Endodermal cell (in vitro differentiated cells): Measurements from ENCODE around the gene ELP4. TPM values are rescaled to one million over a fixed set of nuclear protein-coding genes. Genes with fewer than 3 reads are reported as not detected.

Source experiments
- DNase-seq: peaks from one replicate; pipeline ENCODE4 v3.0.0-alpha.2; 2017
- H3K27ac ChIP-seq: 2 replicates; pipeline ENCODE4 v1.5.1; 2013; ENCODE audit warnings: mild to moderate bottlenecking, low read depth, low read length, moderate library complexity
- H3K27me3 ChIP-seq: 2 replicates; pipeline ENCODE4 v1.6.1; 2013; ENCODE audit warnings: mild to moderate bottlenecking, low read length, moderate library complexity; ENCODE audit not compliant: insufficient read depth, control insufficient read depth, poor library complexity, severe bottlenecking
- H3K36me3 ChIP-seq: 2 replicates; pipeline ENCODE4 v1.7.0; 2013; ENCODE audit warnings: mild to moderate bottlenecking, low read length, moderate library complexity; ENCODE audit not compliant: control insufficient read depth, insufficient read depth
- H3K4me1 ChIP-seq: one replicate; pipeline ENCODE4 v1.7.0; 2013; ENCODE audit warnings: low read length; ENCODE audit not compliant: control insufficient read depth, insufficient read depth
- H3K4me3 ChIP-seq: 2 replicates; pipeline ENCODE4 v1.5.1; 2013; ENCODE audit warnings: mild to moderate bottlenecking, low read length, moderate library complexity
- H3K9ac ChIP-seq: 2 replicates; pipeline ENCODE4 v1.6.1; 2013; ENCODE audit warnings: mild to moderate bottlenecking, low read length, moderate library complexity; ENCODE audit not compliant: poor library complexity, severe bottlenecking; ENCODE audit errors: extremely low read depth
- H3K9me3 ChIP-seq: 2 replicates; pipeline ENCODE4 v1.6.1; 2013; ENCODE audit warnings: mild to moderate bottlenecking, low read length, moderate library complexity; ENCODE audit not compliant: control insufficient read depth
- H3K27ac Mint-ChIP-seq: 2 replicates; pipeline ENCODE4 v1.8.0; 2020; ENCODE audit warnings: mixed read lengths
- H3K27me3 Mint-ChIP-seq: 2 replicates; pipeline ENCODE4 v1.8.0; 2021; ENCODE audit warnings: mild to moderate bottlenecking, mixed read lengths; ENCODE audit not compliant: insufficient read depth
- H3K36me3 Mint-ChIP-seq: 2 replicates; pipeline ENCODE4 v1.8.0; 2020; ENCODE audit warnings: low read depth, mixed read lengths
- H3K4me1 Mint-ChIP-seq: 2 replicates; pipeline ENCODE4 v1.8.0; 2020; ENCODE audit warnings: mixed read lengths
- H3K4me3 Mint-ChIP-seq: 2 replicates; pipeline ENCODE4 v1.8.0; 2020; ENCODE audit warnings: mild to moderate bottlenecking, moderate library complexity, mixed read lengths
- H3K9me3 Mint-ChIP-seq: 2 replicates; pipeline ENCODE4 v1.8.0; 2020; ENCODE audit warnings: mild to moderate bottlenecking, mixed read lengths
- CTCF ChIP-seq: fragments of 200-600 bp; sonication (generic); conservative IDR thresholded peaks from 2 replicates; pipeline ENCODE4 v1.5.0; 2021; ENCODE audit warnings: antibody characterized with exemption, mild to moderate bottlenecking
- WGBS, 2 experiments: methylation state at CpG; one replicate each; pipeline versions ENCODE4 v1.1.5 to v1.1.7; 2013; ENCODE audit warnings: missing lambda C conversion rate in 2 of 2, mixed read lengths in 1 of 2; ENCODE audit not compliant: insufficient coverage in 1 of 2, insufficient read length in 1 of 2; 5-methylcytosine and 5-hydroxymethylcytosine counted together
- total RNA-seq, 2 donors: library from RNA; stranded (reverse); fragmentation: NEBNext Ultra II Directional in 1 of 2; extraction: Animal tissue kit (Norgen Biotek cat#: 25700) in 1 of 2; gene quantifications; 2 replicates in 1 of 2; 3 replicates in 1 of 2; pipeline ENCODE4 v1.2.1, GENCODE V29; 2021

ELP4 gene
- total RNA-seq, 2 donors from 2014 or later, result 19.1 to 25.2 TPM

GRCh38 chr11:31816468-31817053 lies 307.0 kb downstream of the ELP4 start:
- no peaks in the 10 kb centered on the region for H3K9me3 ChIP-seq
- DNase-seq, result peak; percentile 80
- peaks cover 3% of the 10 kb centered on the region for H3K4me1 ChIP-seq
- TF ChIP-seq CTCF, result no peak
- no peaks in the 10 kb centered on the region for H3K36me3 ChIP-seq
- Mint-ChIP-seq H3K4me3 (peak overlapping the region; percentile 60), H3K4me1 (peaks cover 42% of the 10 kb centered on the region), H3K9me3 (no peaks in the 10 kb centered on the region), H3K36me3 (no peaks in the 10 kb centered on the region), H3K27ac (no peak overlapping the region), H3K27me3 (peaks cover 98% of the 10 kb centered on the region)
- H3K27me3 ChIP-seq, result peaks cover 97% of the 10 kb centered on the region
- 1 to 4% methylated on average over 9 to 40 of the region's 40 CpGs for WGBS, 2 experiments
- no peak overlapping the region for H3K27ac ChIP-seq
- no peak overlapping the region for H3K9ac ChIP-seq
- peak overlapping the region; percentile 77 for H3K4me3 ChIP-seq

- Histone ChIP-seq H3K9ac (no peak overlapping the region), H3K9me3 (no peaks in the 10 kb centered on the region), H3K4me3 (peak overlapping the region; percentile 77), H3K27ac (no peak overlapping the region), H3K4me1 (peaks cover 3% of the 10 kb centered on the region), H3K36me3 (no peaks in the 10 kb centered on the region), H3K27me3 (peaks cover 99% of the 10 kb centered on the region)
- Mint-ChIP-seq H3K27ac (no peak overlapping the region), H3K4me3 (peak overlapping the region; percentile 60), H3K4me1 (peaks cover 46% of the 10 kb centered on the region), H3K36me3 (no peaks in the 10 kb centered on the region), H3K9me3 (no peaks in the 10 kb centered on the region), H3K27me3 (peaks cover 98% of the 10 kb centered on the region)
- WGBS, 2 experiments, result 0 to 1% methylated on average over 30 to 48 of the region's 48 CpGs
- DNase-seq, result peak; percentile 72
- no peak for TF ChIP-seq CTCF
These were observed 307.6 kb downstream of the ELP4 start for GRCh38 chr11:31817054-31817620.

- Histone ChIP-seq H3K4me3 (peak overlapping the region; percentile 77), H3K27me3 (peaks cover 99% of the 10 kb centered on the region), H3K9me3 (no peaks in the 10 kb centered on the region), H3K9ac (no peak overlapping the region), H3K27ac (no peak overlapping the region), H3K36me3 (no peaks in the 10 kb centered on the region), H3K4me1 (peaks cover 3% of the 10 kb centered on the region)
- Mint-ChIP-seq H3K27me3 (peaks cover 99% of the 10 kb centered on the region), H3K4me1 (peaks cover 43% of the 10 kb centered on the region), H3K4me3 (peak overlapping the region; percentile 60), H3K9me3 (no peaks in the 10 kb centered on the region), H3K27ac (no peak overlapping the region), H3K36me3 (no peaks in the 10 kb centered on the region)
- DNase-seq, result peak; percentile 87
- 2 to 3% methylated on average over 31 to 58 of the region's 58 CpGs for WGBS, 2 experiments
- TF ChIP-seq CTCF, result no peak
These were observed 308.3 kb downstream of the ELP4 start for GRCh38 chr11:31817621-31818424.
